GM12801 (cell line): ENCODE results near the gene OPCML.

ENCODE experiments used
- CTCF ChIP-seq: IDR thresholded peaks from one replicate; pipeline ENCODE4 v1.5.1; 2011; ENCODE audit warnings: control low read depth; ENCODE audit not compliant: insufficient read length; ENCODE audit errors: extremely low read depth

OPCML gene

DNA sequence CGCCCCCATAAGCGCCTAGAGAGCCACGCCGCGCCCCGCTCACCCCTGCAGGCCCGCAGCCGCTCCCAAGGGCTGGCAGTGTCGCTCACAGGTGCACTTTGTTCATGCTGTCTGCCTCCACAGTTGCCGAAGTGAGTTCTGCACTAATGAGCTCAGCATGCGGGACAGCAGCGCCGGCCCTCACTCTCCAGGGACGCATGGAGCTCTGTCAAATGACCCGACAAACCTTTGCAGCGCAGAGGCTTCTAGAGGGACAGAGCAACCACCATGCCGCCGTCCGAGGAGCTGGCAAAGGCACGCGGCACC lies 170.7 kb downstream of the OPCML start:
- TF ChIP-seq CTCF: no peak

GRCh38 chr11:133360860-133361688 lies 171.2 kb downstream of the OPCML start:
- TF ChIP-seq CTCF: no peak

DNA sequence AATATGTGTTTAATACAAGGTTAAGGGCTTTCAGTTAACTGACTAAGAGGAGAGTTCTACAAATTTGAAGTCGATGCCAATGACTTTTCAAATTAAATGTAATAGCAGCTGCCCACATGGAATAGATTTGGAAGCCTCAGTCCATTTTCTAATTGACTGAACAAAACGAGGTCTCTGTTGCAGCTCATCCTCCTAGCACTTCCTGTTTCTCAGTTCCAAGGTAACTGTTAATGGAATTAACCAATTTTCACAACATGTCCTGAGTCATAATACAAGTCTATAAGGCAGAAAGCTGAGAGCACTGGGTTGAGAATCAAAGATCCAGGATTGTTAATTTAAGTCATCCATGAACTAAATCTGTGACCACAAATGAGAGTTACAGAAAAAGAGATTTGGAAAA lies 177.2 kb downstream of the OPCML start:
- no peak for TF ChIP-seq CTCF

GRCh38 chr11:133354069-133354468 lies 178.2 kb downstream of the OPCML start:
- no peak for TF ChIP-seq CTCF

GRCh38 chr11:133350045-133350444 lies 182.3 kb downstream of the OPCML start:
- no peak for TF ChIP-seq CTCF

DNA sequence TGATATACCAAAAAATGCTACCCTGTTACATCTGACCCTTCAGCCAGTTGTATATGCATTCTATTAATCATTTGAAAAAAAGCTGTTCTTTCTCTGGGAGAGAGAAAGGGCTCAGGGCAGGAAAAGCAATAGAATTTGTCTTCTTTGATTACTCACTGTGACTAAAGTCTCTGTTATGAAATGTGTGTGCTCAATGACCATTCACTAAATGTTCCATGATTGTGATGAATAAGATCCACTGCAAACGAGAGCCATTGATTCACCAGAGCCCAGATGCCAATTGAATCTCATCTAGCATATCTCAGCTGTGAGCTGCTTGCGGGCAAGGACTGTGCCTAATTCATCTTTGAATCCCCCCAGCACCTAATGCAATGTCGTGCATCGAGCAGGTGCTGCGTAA lies 184.3 kb downstream of the OPCML start:
- no peak for TF ChIP-seq CTCF

DNA sequence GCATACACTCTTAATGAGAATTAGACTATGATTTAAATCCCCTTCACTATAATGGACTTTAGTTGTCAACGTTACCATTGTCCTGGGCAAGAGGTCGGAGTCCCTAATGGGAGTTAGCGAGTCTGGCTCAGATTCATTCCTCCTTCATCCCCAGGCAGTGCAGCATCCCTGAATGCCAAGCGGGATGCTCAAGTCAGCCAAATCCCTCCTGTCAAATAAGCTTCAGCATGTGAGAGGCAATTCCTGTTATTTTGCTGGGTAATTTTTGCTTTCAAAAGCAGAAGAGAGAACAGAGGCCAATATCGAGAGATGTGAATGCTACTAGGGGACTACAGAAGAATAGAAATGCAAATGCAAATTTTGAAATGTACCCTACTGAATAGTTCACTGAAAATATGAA lies 186.2 kb downstream of the OPCML start:
- no peak for TF ChIP-seq CTCF
